ENCODE data around the gene NKD1.

GRCh38 chr16:50688867-50689266 is 140.7 kb downstream of the NKD1 start:
- TF ChIP-seq EZH2phosphoT487 (IDR thresholded peaks at IDR 0.05; ENCODE audit: borderline replicate concordance, low read depth, low read length): no peak
- no peak for TF ChIP-seq CTCF (conservative IDR thresholded peaks at IDR 0.05; ENCODE audit: low read length)
